HepG2 (cell line): Measurements from ENCODE around the gene C3orf85. TPM values are rescaled to one million over a fixed set of nuclear protein-coding genes. Genes with fewer than 3 reads are reported as not detected.

Experiments used
- ARID4A ChIP-seq: sonication (generic); formaldehyde crosslinking; IDR thresholded peaks from 2 replicates; pipeline ENCODE4 v1.5.0; 2020; ENCODE audit warnings: mild to moderate bottlenecking, missing genetic modification reagents, borderline replicate concordance
- E2F2 ChIP-seq: sonication (generic); formaldehyde crosslinking; IDR thresholded peaks from 2 replicates; pipeline ENCODE4 v1.4.0; 2020; ENCODE audit warnings: missing genetic modification reagents, borderline replicate concordance
- MBNL3 ChIP-seq: fragments of 250-450 bp; sonication (Bioruptor Pico); conservative IDR thresholded peaks from 2 replicates; pipeline ENCODE4 v1.8.0; 2022; ENCODE audit warnings: mild to moderate bottlenecking, inconsistent platforms
- MIER3 ChIP-seq: IDR thresholded peaks from 2 replicates; pipeline ENCODE4 v1.6.1; 2016; ENCODE audit warnings: missing compliant biosample characterization, borderline replicate concordance
- NFATC3 ChIP-seq: sonication (generic); formaldehyde crosslinking; IDR thresholded peaks from 2 replicates; pipeline ENCODE4 v1.5.1; 2020; ENCODE audit warnings: mild to moderate bottlenecking, missing genetic modification reagents
- PCBP2 ChIP-seq: fragments of 200-400 bp; formaldehyde crosslinking; optimal IDR thresholded peaks from 2 replicates; pipeline ENCODE3; 2018; ENCODE audit warnings: low read length, low read depth; ENCODE audit not compliant: poor library complexity, severe bottlenecking
- SNRNP70 ChIP-seq: fragments of 200-400 bp; formaldehyde crosslinking; IDR thresholded peaks from 2 replicates; pipeline ENCODE4 v1.6.1; 2017; ENCODE audit warnings: mild to moderate bottlenecking, low read depth, low read length, moderate library complexity
- SP1 ChIP-seq, 2 experiments: fragments of 450-650 bp in 1 of 2; sonication (generic) in 1 of 2; formaldehyde crosslinking in 1 of 2; IDR thresholded peaks; 2 replicates each; pipeline versions ENCODE4 v1.4.0 to v1.6.1; 2016 to 2020; ENCODE audit warnings: missing genetic modification reagents in 1 of 2
- THAP11 ChIP-seq: IDR thresholded peaks from 2 replicates; pipeline ENCODE4 v1.6.1; 2016; ENCODE audit warnings: missing biosample characterization, missing genetic modification reagents
- ZNF552 ChIP-seq: sonication (generic); formaldehyde crosslinking; IDR thresholded peaks from 2 replicates; pipeline ENCODE4 v1.9.0; 2022; ENCODE audit warnings: missing genetic modification reagents, mild to moderate bottlenecking, borderline replicate concordance
- ZNF576 ChIP-seq: sonication (generic); formaldehyde crosslinking; IDR thresholded peaks from 2 replicates; pipeline ENCODE4 v1.4.0; 2020; ENCODE audit warnings: mild to moderate bottlenecking, missing genetic modification reagents
- ZNF784 ChIP-seq: sonication (generic); formaldehyde crosslinking; IDR thresholded peaks from 2 replicates; pipeline ENCODE4 v1.5.1; 2020; ENCODE audit warnings: missing genetic modification reagents, mild to moderate bottlenecking, borderline replicate concordance
- polyA plus RNA-seq, 8 experiments: library from polyadenylated mRNA; depleted of rRNA in 3 of 8; stranded (reverse) in 7 of 8; unstranded in 1 of 8; fragments of >200 nt; fragmentation: Illumina TruSeq in 4 of 8; extraction: Trizol in 4 of 8; gene quantifications; 2 replicates each; pipeline versions ENCODE4 v1.2.1 to v1.2.3, GENCODE V29; 2011 to 2016; ENCODE audit warnings: low read depth in 4 of 8, missing spikeins in 1 of 8, mixed read lengths in 1 of 8; ENCODE audit not compliant: insufficient read depth in 1 of 8
- total RNA-seq, 5 experiments: library from RNA; depleted of rRNA; stranded (reverse); fragments of >200 nt; fragmentation: Illumina TruSeq; extraction: Trizol; gene quantifications; 2 replicates each; pipeline ENCODE4 v1.2.3, GENCODE V29; 2016; ENCODE audit warnings: low read depth in 1 of 5

The C3orf85 gene
- total and polyA plus RNA-seq, 2 of the 13 experiments (the other 11 are each of a cell fraction or from before 2014, with no cell fraction given) = not detected

GRCh38 chr3:109175411-109175810 is 38.9 kb downstream of the C3orf85 start (continued):
- no peak for TF ChIP-seq SP1 (IDR thresholded peaks at IDR 0.05)
- no peak for TF ChIP-seq SP1 (CRISPR knock-in tag; IDR thresholded peaks at IDR 0.05)
- TF ChIP-seq PCBP2 = no peak
- no peak for TF ChIP-seq E2F2 (CRISPR knock-in tag)
- no peak for TF ChIP-seq ZNF576 (CRISPR knock-in tag)
- TF ChIP-seq ZNF552 = no peak
- TF ChIP-seq ZNF784 (CRISPR knock-in tag) = no peak
- TF ChIP-seq MIER3 = no peak
- TF ChIP-seq SNRNP70 = no peak
- TF ChIP-seq ARID4A (CRISPR knock-in tag) = no peak
- no peak for TF ChIP-seq MBNL3 (CRISPR knock-in tag)
- TF ChIP-seq THAP11 (CRISPR knock-in tag) = no peak
- TF ChIP-seq NFATC3 = no peak
- TF ChIP-seq, all 625 proteins: peak for 0
